ENCODE measurements around the gene TDRD1. TPM values are rescaled to one million over a fixed set of nuclear protein-coding genes. Genes with fewer than 3 reads are reported as not detected.

Gene TDRD1
- total RNA-seq, 2 donors from 2014 or later, result 0.41 TPM; not detected in 1

GRCh38 chr10:114180937-114181336 is 1.8 kb downstream of the TDRD1 start:
- H3K9me3 ChIP-seq, result no peaks in the 10 kb centered on the region
- no peak for ATAC-seq (ENCODE audit: insufficient number of reproducible peaks, low FRiP score, low read depth)

GRCh38 chr10:114181971-114182370 is 2.8 kb downstream of the TDRD1 start:
- H3K4me1 ChIP-seq (ENCODE audit: control insufficient read depth in 1 of 2, low read depth in 2 of 2), result no peaks in the 10 kb centered on the region
- no peak for DNase-seq (ENCODE audit: low spot score)
- no peak overlapping the region for H3K27ac ChIP-seq
- TF ChIP-seq CTCF (IDR thresholded peaks at IDR 0.05), result no peak
- no peaks in the 10 kb centered on the region for H3K9me3 ChIP-seq
- H3K4me3 ChIP-seq, result no peak overlapping the region
- no peaks in the 10 kb centered on the region for H3K36me3 ChIP-seq
- no peak for ATAC-seq (ENCODE audit: insufficient number of reproducible peaks, low FRiP score, low read depth)
- no peaks in the 10 kb centered on the region for H3K27me3 ChIP-seq (replicated peaks; ENCODE audit: insufficient read depth)

More at GRCh38 chr10:114180937-114181336, 1.8 kb downstream of the TDRD1 start:
- Histone ChIP-seq H3K27me3 (replicated peaks; ENCODE audit: insufficient read depth) (no peaks in the 10 kb centered on the region), H3K36me3 (no peaks in the 10 kb centered on the region), H3K4me3 (no peak overlapping the region), H3K27ac (no peak overlapping the region), H3K4me1 (ENCODE audit: control insufficient read depth in 1 of 2, low read depth in 2 of 2) (no peaks in the 10 kb centered on the region)
- no peak for DNase-seq (ENCODE audit: low spot score)
- no peak for TF ChIP-seq CTCF (IDR thresholded peaks at IDR 0.05)

- ATAC-seq (ENCODE audit: insufficient number of reproducible peaks, low FRiP score, low read depth) (no peak), DNase-seq (ENCODE audit: low spot score) (no peak)
- H3K27me3 ChIP-seq (replicated peaks; ENCODE audit: insufficient read depth), result no peaks in the 10 kb centered on the region
These were observed 4.4 kb downstream of the TDRD1 start for GRCh38 chr10:114183563-114183962.

GRCh38 chr10:114184276-114184675 is 5.1 kb downstream of the TDRD1 start:
- no peaks in the 10 kb centered on the region for H3K36me3 ChIP-seq
- H3K9me3 ChIP-seq, result no peaks in the 10 kb centered on the region
- H3K4me3 ChIP-seq, result no peak overlapping the region
- DNase-seq (ENCODE audit: low spot score) (no peak), ATAC-seq (ENCODE audit: insufficient number of reproducible peaks, low FRiP score, low read depth) (no peak)
- TF ChIP-seq CTCF (IDR thresholded peaks at IDR 0.05), result no peak
- H3K27me3 ChIP-seq (replicated peaks; ENCODE audit: insufficient read depth), result no peaks in the 10 kb centered on the region
- no peak overlapping the region for H3K27ac ChIP-seq
- H3K4me1 ChIP-seq (ENCODE audit: control insufficient read depth in 1 of 2, low read depth in 2 of 2), result no peaks in the 10 kb centered on the region

More at GRCh38 chr10:114183563-114183962, 4.4 kb downstream of the TDRD1 start:
- H3K4me3 ChIP-seq, result no peak overlapping the region
- no peaks in the 10 kb centered on the region for H3K9me3 ChIP-seq
- TF ChIP-seq CTCF (IDR thresholded peaks at IDR 0.05), result no peak
- no peaks in the 10 kb centered on the region for H3K4me1 ChIP-seq (ENCODE audit: control insufficient read depth in 1 of 2, low read depth in 2 of 2)
- no peaks in the 10 kb centered on the region for H3K36me3 ChIP-seq
- no peak overlapping the region for H3K27ac ChIP-seq

GRCh38 chr10:114188001-114188400 is 8.8 kb downstream of the TDRD1 start:
- no peak overlapping the region for H3K27ac ChIP-seq
- TF ChIP-seq CTCF (IDR thresholded peaks at IDR 0.05), result no peak
- H3K4me1 ChIP-seq (ENCODE audit: control insufficient read depth in 1 of 2, low read depth in 2 of 2), result no peaks in the 10 kb centered on the region
- no peak overlapping the region for H3K4me3 ChIP-seq
- no peaks in the 10 kb centered on the region for H3K9me3 ChIP-seq
- H3K36me3 ChIP-seq, result no peaks in the 10 kb centered on the region
- no peaks in the 10 kb centered on the region for H3K27me3 ChIP-seq (replicated peaks; ENCODE audit: insufficient read depth)
- ATAC-seq (ENCODE audit: insufficient number of reproducible peaks, low FRiP score, low read depth), result no peak
- DNase-seq (ENCODE audit: low spot score), result no peak
